GM19324 (cell line): ENCODE measurements around the gene BPGM.

Experiments used
- ATAC-seq: cut with Tn5 transposase; IDR thresholded peaks from one replicate; pipeline ENCODE4 v1.9.1; 2021; ENCODE audit warnings: mild to moderate bottlenecking, moderate library complexity; ENCODE audit not compliant: unreplicated experiment, low FRiP score

Gene BPGM

GRCh38 chr7:134714470-134715205 lies 68.0 kb downstream of the BPGM start:
- ATAC-seq: no peak

DNA sequence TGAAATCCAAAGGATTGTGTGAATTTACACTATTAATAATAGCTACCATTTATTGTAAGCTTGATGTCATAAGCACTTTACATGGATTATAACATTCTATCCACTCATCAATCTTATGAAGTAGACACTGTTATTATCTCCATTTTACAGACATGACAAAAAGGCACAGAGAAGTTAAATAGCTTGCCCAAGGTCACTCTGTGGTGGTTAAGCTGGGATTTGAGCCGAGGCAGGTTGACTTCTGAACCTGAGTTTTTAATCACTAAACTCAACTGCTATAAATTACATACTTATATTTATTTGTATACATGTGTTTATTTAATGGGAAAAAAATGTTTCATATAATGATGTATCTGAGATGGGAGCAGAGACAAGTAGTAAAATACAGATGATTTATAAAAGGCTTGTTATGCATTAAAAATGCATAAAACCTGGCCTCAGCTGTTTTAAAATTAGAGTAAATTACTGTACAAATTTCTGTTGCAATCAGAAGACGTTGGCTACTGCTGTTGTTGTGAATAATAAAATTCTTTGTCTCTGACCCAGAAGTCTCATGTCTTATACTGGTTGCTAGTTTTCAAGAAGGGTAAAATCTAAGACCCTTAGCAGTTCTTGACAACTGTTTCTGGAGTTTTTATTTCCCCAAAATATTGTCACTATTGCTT lies 71.7 kb downstream of the BPGM start:
- ATAC-seq: no peak

DNA sequence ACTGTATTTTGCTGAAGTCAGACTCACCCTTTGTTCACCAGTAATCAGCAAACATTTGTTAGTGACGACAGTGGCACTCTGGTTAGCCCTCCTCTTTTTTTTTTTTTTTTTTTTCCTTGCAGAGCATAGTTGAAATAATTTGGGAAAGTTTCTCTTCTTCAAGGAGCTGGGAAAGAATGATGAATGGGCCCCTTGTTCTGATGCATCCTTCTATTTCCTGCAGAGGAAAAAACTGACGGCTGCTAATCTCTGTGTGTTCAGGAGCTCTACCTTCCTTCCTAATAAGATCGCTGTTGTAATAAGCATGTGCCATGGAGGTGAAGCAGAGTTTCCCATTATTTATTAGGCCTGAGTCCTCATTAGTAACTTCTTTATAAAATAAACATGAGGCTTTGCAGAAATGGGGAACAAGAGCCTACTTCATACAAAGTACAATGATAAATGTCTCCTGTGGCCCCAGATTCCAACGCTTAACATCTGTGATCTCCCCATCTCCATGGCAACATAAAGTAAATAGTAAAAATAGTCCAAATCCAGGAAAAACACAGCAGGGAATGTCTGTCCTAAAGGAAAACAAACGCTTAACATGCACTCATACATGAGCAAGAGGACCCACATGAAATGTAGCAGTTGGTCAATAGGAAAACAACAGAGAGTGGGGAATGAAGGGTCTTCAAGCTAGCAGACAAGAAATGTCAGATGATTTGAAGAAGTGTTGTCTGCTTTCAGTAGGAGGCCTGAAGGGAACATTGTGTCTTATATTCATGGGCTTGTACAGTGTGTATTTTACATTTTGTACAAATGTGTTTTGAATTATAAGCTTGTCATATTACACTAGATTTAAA lies 73.7 kb downstream of the BPGM start:
- no peak for ATAC-seq

- no peak for ATAC-seq
These were observed 74.5 kb downstream of the BPGM start for GRCh38 chr7:134721171-134721570.

DNA sequence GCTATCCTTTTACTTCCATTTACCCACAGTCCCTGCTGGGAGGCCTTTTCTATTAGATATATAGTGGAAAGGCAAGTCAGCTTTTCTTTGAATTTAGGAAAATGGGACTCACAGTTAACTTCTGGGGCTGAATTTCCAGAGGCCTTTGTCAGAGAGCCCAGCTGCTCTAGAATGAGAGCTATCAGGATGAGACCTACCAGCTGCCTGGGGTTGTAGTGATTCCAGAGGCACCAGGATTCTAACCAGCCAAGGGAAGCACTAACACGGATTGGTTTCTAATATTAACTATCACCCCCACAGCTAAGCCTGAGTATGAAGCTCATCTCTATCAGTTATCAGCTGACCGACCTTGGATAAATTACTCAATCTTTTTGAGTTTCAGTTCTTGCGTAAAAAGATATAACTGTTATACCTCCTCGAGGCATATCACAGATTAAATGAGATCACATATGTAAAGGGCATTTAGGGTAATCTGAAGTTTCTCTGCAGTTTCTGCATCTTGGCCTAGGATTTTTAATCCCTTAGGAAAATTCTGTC lies 76.2 kb downstream of the BPGM start:
- no peak for ATAC-seq

GRCh38 chr7:134723892-134724291 lies 77.2 kb downstream of the BPGM start:
- no peak for ATAC-seq

DNA sequence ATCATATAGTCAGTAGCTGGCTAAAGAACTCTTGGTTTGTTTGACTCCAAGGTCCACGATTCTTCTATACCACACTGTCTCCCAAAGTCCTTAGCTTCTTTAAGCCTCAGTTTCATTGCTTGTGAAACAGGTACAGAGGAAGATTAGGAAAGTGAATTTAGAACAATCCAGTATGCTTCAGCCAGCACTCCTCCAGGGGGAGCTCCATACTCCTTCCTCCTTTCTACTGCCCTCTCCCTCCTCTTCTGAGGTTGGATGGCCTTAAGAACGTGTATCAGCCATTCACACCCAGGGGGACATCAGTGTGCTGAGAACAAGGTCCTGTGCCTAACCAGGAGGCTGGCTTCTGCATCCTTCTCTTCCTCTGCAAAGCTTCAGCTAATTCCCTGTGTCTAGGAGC lies 78.0 kb downstream of the BPGM start:
- ATAC-seq: no peak

DNA sequence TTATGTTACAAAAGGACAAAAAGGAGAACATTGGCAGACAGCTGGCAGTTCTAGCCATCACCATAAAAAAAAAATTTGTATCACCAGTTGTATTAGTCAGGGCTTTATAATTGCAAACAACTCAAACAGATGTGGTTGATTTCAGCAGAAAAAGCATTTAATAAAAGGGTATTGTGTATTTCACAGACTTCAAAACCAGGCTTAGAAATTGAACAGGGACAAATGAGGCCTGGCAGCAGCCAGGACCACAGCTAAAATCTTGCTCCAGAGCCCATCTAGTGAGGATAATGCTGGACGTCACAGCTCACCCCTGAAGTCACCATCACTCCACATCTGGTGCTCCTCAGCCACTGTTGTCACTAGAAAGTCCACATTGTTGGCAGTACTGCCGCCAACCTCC lies 79.9 kb downstream of the BPGM start:
- ATAC-seq: no peak

DNA sequence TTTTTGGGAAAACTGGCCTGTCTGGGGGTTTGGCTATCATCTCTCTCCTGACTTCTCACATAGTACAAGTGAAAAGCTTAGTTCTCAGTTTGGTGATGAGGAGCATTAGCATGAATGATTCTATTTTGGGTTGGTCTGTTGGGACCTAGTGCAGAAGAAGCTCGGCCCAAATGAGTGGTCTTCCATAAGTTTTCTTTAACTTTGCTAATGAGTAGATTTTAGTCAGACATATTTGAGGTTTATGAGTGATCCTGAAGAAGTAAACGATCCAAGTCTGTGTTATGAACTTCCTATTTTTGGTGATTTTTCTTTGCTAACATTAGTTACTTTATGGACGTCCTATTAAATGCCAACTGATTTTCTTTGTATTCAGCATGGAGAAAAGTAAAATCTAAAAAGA lies 81.1 kb downstream of the BPGM start:
- no peak for ATAC-seq
